ENCODE results near the gene OR2V1. TPM values are rescaled to one million over a fixed set of nuclear protein-coding genes. Genes with fewer than 3 reads are reported as not detected.

The OR2V1 gene
- total and polyA plus RNA-seq, 2 experiments from 2014 or later, result not detected

DNA sequence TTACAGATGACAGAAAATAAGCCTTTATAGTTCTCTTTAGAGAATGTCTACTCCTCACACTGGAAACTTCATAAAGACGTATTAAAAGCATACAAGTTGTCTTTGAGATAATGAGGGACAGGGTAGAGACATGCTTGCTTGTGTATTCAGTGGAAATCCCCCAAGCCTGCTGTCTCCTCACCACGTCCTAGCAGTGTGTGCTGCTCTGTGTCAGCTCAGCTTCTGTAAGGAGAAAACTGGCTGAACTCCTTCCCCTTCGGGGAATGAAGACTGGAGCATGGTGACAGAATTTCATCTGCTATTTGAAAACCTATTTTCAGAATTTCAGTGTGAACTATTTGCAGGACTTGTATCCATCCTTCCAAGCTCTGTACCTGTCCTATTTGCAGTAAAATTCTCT, 25.8 kb upstream of the OR2V1 start:
- no peak for DNase-seq (ENCODE audit: low spot score)
- Histone ChIP-seq H3K27me3 (peaks cover 16% of the 10 kb centered on the region), H4K20me1 (ENCODE audit: insufficient read depth, poor library complexity, severe bottlenecking) (no peaks in the 10 kb centered on the region), H2AFZ (no peak overlapping the region), H3K9me2 (replicated peaks; ENCODE audit: insufficient read depth) (no peaks in the 10 kb centered on the region), H3K36me3 (replicated peaks; ENCODE audit: insufficient read depth, low read depth) (no peaks in the 10 kb centered on the region), H3K4me1 (ENCODE audit: insufficient read depth) (no peaks in the 10 kb centered on the region), H3K79me2 (no peaks in the 10 kb centered on the region), H3K27ac (no peak overlapping the region), H3K4me2 (no peak overlapping the region), H3K9me3 (ENCODE audit: low read depth) (no peaks in the 10 kb centered on the region), H3K4me3 (no peak overlapping the region)
- TF ChIP-seq, protein P1, sequence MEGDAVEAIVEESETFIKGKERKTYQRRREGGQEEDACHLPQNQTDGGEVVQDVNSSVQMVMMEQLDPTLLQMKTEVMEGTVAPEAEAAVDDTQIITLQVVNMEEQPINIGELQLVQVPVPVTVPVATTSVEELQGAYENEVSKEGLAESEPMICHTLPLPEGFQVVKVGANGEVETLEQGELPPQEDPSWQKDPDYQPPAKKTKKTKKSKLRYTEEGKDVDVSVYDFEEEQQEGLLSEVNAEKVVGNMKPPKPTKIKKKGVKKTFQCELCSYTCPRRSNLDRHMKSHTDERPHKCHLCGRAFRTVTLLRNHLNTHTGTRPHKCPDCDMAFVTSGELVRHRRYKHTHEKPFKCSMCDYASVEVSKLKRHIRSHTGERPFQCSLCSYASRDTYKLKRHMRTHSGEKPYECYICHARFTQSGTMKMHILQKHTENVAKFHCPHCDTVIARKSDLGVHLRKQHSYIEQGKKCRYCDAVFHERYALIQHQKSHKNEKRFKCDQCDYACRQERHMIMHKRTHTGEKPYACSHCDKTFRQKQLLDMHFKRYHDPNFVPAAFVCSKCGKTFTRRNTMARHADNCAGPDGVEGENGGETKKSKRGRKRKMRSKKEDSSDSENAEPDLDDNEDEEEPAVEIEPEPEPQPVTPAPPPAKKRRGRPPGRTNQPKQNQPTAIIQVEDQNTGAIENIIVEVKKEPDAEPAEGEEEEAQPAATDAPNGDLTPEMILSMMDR (IDR thresholded peaks at IDR 0.05; ENCODE audit: poor library complexity), result no peak
- no peak for TF ChIP-seq EZH2phosphoT487 (IDR thresholded peaks at IDR 0.05; ENCODE audit: low read depth, severe bottlenecking, unreplicated experiment)
- TF ChIP-seq EZH2 (IDR thresholded peaks at IDR 0.05; ENCODE audit: borderline replicate concordance), result no peak
- WGBS (ENCODE audit: low lambda C conversion rate, missing lambda C conversion rate), result 45% methylated on average over 3 of the region's 3 CpGs

DNA sequence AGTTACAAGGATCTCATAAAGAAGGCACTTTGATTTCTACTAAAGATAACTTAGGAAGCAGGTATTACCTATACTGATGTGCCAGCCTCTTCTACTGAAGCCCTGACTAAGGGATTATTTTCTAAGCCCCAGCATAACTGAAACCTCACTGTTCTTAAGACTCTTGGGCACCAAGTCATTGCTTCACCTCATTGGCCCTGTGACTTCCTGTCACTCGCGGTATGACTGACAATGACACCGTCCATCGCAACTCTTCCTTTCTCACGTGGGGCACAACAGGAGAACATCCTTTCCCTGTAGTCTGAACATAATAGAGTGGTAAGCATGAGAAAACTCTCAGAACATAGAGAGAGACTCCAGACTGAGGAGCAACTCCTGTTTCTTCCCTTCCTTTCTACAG, 22.8 kb upstream of the OR2V1 start:
- H3K36me3 ChIP-seq (replicated peaks; ENCODE audit: insufficient read depth, low read depth), result no peaks in the 10 kb centered on the region
- WGBS (ENCODE audit: low lambda C conversion rate, missing lambda C conversion rate), result 78% methylated on average over 5 of the region's 5 CpGs

DNA sequence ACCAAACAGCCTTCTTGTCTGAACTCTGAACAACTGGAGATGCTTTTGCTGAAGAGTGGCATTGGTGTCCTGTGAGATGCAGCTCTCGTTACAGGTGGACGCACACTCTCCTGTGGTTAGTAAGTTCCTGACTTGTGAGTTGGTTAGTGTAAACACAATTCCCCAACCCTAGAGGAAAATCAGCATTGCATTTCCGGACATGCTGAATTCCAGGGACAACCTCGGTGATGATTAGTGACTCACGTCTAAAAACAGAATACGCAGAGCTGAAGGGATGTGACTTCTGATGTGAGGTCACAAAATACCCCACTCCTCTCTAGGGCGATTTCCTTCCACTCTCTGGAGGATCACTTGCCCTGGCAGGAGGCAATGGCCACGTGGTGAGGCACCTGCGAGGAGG, 21.4 kb upstream of the OR2V1 start:
- H3K9me3 ChIP-seq (ENCODE audit: low read depth), result no peaks in the 10 kb centered on the region
- no peak overlapping the region for H3K4me2 ChIP-seq
- 81% methylated on average over 9 of the region's 9 CpGs for WGBS (ENCODE audit: low lambda C conversion rate, missing lambda C conversion rate)
- H2AFZ ChIP-seq, result no peak overlapping the region
- no peaks in the 10 kb centered on the region for H3K36me3 ChIP-seq (replicated peaks; ENCODE audit: insufficient read depth, low read depth)
- no peaks in the 10 kb centered on the region for H3K9me2 ChIP-seq (replicated peaks; ENCODE audit: insufficient read depth)
- no peaks in the 10 kb centered on the region for H3K79me2 ChIP-seq
- H3K4me3 ChIP-seq, result no peak overlapping the region
- peaks cover 16% of the 10 kb centered on the region for H3K27me3 ChIP-seq
- no peaks in the 10 kb centered on the region for H3K4me1 ChIP-seq (ENCODE audit: insufficient read depth)
- no peak for TF ChIP-seq EZH2phosphoT487 (IDR thresholded peaks at IDR 0.05; ENCODE audit: low read depth, severe bottlenecking, unreplicated experiment)
- no peak for TF ChIP-seq EZH2 (IDR thresholded peaks at IDR 0.05; ENCODE audit: borderline replicate concordance)
- TF ChIP-seq, protein P1 (IDR thresholded peaks at IDR 0.05; ENCODE audit: poor library complexity), result no peak
- no peak for DNase-seq (ENCODE audit: low spot score)
- H3K27ac ChIP-seq, result no peak overlapping the region
- H4K20me1 ChIP-seq (ENCODE audit: insufficient read depth, poor library complexity, severe bottlenecking), result no peaks in the 10 kb centered on the region

More for the DNA sequence above, 22.8 kb upstream of the OR2V1 start:
- no peak overlapping the region for H3K4me2 ChIP-seq
- H2AFZ ChIP-seq, result no peak overlapping the region
- H3K9me2 ChIP-seq (replicated peaks; ENCODE audit: insufficient read depth), result no peaks in the 10 kb centered on the region
- DNase-seq (ENCODE audit: low spot score), result no peak
- no peak overlapping the region for H3K27ac ChIP-seq
- peaks cover 16% of the 10 kb centered on the region for H3K27me3 ChIP-seq
- no peaks in the 10 kb centered on the region for H4K20me1 ChIP-seq (ENCODE audit: insufficient read depth, poor library complexity, severe bottlenecking)
- no peaks in the 10 kb centered on the region for H3K4me1 ChIP-seq (ENCODE audit: insufficient read depth)
- TF ChIP-seq, protein P1 (IDR thresholded peaks at IDR 0.05; ENCODE audit: poor library complexity), result no peak
- no peak for TF ChIP-seq EZH2phosphoT487 (IDR thresholded peaks at IDR 0.05; ENCODE audit: low read depth, severe bottlenecking, unreplicated experiment)
- no peak for TF ChIP-seq EZH2 (IDR thresholded peaks at IDR 0.05; ENCODE audit: borderline replicate concordance)
- H3K4me3 ChIP-seq, result no peak overlapping the region
- H3K79me2 ChIP-seq, result no peaks in the 10 kb centered on the region
- H3K9me3 ChIP-seq (ENCODE audit: low read depth), result no peaks in the 10 kb centered on the region

DNA sequence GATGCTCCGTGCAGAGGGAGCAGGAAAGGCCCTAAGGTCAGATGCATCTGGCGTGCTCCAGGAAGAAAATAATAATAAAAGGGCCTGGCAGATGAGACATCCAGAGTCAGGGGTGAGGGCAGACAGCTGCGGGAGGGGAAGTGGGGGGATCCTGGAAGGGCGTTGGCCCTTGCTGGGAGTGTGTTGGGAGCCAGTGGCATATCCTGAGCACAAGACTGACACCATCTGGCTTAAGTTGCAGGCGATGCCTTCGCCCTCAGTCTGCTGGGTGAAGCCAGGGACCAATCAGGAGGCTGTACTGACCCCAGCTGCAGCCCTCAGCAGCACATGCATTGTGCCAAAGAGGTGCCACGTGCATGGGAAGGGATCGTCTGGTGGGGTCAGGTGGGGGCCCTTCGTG, 20.2 kb upstream of the OR2V1 start:
- Histone ChIP-seq H3K79me2 (no peaks in the 10 kb centered on the region), H3K27ac (no peak overlapping the region), H4K20me1 (ENCODE audit: insufficient read depth, poor library complexity, severe bottlenecking) (no peaks in the 10 kb centered on the region), H3K9me2 (replicated peaks; ENCODE audit: insufficient read depth) (no peaks in the 10 kb centered on the region), H2AFZ (no peak overlapping the region), H3K36me3 (replicated peaks; ENCODE audit: insufficient read depth, low read depth) (no peaks in the 10 kb centered on the region), H3K4me3 (no peak overlapping the region), H3K4me1 (ENCODE audit: insufficient read depth) (no peaks in the 10 kb centered on the region), H3K4me2 (no peak overlapping the region), H3K9me3 (ENCODE audit: low read depth) (no peaks in the 10 kb centered on the region), H3K27me3 (peaks cover 4% of the 10 kb centered on the region)
- no peak for DNase-seq (ENCODE audit: low spot score)
- 50% methylated on average over 9 of the region's 9 CpGs for WGBS (ENCODE audit: low lambda C conversion rate, missing lambda C conversion rate)
- TF ChIP-seq EZH2 (IDR thresholded peaks at IDR 0.05; ENCODE audit: borderline replicate concordance), result no peak
- no peak for TF ChIP-seq EZH2phosphoT487 (IDR thresholded peaks at IDR 0.05; ENCODE audit: low read depth, severe bottlenecking, unreplicated experiment)
- TF ChIP-seq, protein P1 (IDR thresholded peaks at IDR 0.05; ENCODE audit: poor library complexity), result no peak

Measured in hepatocyte (in vitro differentiated cells).